CD4-positive, alpha-beta T cell treated with Interleukin-21 for 1 hour (primary cell): ENCODE data around the gene ADARB2.
"Not testable (repeated sequence)": the region's sequence is repeated elsewhere in the genome, so short reads cannot be mapped to it uniquely, and the experiment has no call there.

Experiments used
- DNase-seq: peaks from one replicate; pipeline ENCODE4 v3.0.0-alpha.2; 2020

ADARB2 gene

GRCh38 chr10:1232164-1232911, 505.0 kb downstream of the ADARB2 start:
- no peak for DNase-seq

GRCh38 chr10:1230592-1231275, 506.6 kb downstream of the ADARB2 start:
- DNase-seq: no peak

GRCh38 chr10:1230138-1230537, 507.2 kb downstream of the ADARB2 start:
- no peak for DNase-seq

- DNase-seq: no peak
Observed at GRCh38 chr10:1229574-1229973, 507.8 kb downstream of the ADARB2 start.

- no peak for DNase-seq
Observed at GRCh38 chr10:1229116-1229515, 508.2 kb downstream of the ADARB2 start.

GRCh38 chr10:1228467-1228975, 508.8 kb downstream of the ADARB2 start:
- no peak for DNase-seq

- DNase-seq: no peak
Observed at GRCh38 chr10:1227510-1228402, 509.6 kb downstream of the ADARB2 start.

- DNase-seq: not testable (repeated sequence)
Observed at GRCh38 chr10:1226907-1227306, 510.4 kb downstream of the ADARB2 start.

- DNase-seq: not testable (repeated sequence)
Observed at GRCh38 chr10:1219874-1220273, 517.5 kb downstream of the ADARB2 start.

GRCh38 chr10:1217661-1218060, 519.7 kb downstream of the ADARB2 start:
- DNase-seq: no peak

GRCh38 chr10:1217237-1217587, 520.1 kb downstream of the ADARB2 start:
- DNase-seq: no peak

- no peak for DNase-seq
Observed at GRCh38 chr10:1216574-1217236, 520.6 kb downstream of the ADARB2 start.

- DNase-seq: no peak
Observed at GRCh38 chr10:1215862-1216573, 521.3 kb downstream of the ADARB2 start.

- no peak for DNase-seq
Observed at GRCh38 chr10:1214882-1215540, 522.3 kb downstream of the ADARB2 start.

- DNase-seq: no peak
Observed at GRCh38 chr10:1214071-1214675, 523.2 kb downstream of the ADARB2 start.

GRCh38 chr10:1213252-1214070, 523.9 kb downstream of the ADARB2 start:
- DNase-seq: no peak

GRCh38 chr10:1212571-1213141, 524.7 kb downstream of the ADARB2 start:
- no peak for DNase-seq

- no peak for DNase-seq
Observed at GRCh38 chr10:1211844-1212570, 525.3 kb downstream of the ADARB2 start.

GRCh38 chr10:1210667-1211066, 526.7 kb downstream of the ADARB2 start:
- DNase-seq: no peak
